GM12875 (cell line): Measurements from ENCODE around the gene MGAT5.

Experiments used
- H3K4me3 ChIP-seq: one replicate; pipeline ENCODE4 v1.5.1; 2011; ENCODE audit warnings: low read depth, low read length, control low read depth
- TF ChIP-seq, protein P1 (sequence below): IDR thresholded peaks from 2 replicates; pipeline ENCODE4 v1.5.1; 2011; ENCODE audit warnings: low read depth, mild to moderate bottlenecking, control low read depth, inconsistent platforms, low read length, moderate library complexity, borderline replicate concordance; ENCODE audit not compliant: insufficient read depth

The MGAT5 gene

DNA sequence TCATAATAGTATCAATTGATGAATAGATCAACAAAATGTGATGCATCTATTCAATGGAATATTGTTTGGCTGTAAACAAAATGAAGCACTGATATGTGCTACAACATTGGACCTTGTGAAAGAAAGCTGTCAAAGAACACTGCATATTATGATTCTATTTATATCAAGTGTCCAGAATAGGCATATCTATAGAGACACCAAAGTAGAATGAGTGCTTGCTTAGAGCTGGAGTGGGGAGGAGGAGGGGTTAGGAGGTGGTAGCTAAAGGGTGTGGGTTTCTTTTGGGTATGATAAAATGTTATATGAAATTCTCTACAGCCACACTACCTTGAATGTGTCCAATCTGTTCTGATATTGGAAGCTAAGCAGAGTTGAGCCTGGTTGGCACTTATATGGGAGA is 23.0 kb upstream of the MGAT5 start:
- no peak overlapping the region for H3K4me3 ChIP-seq
- TF ChIP-seq, protein P1, sequence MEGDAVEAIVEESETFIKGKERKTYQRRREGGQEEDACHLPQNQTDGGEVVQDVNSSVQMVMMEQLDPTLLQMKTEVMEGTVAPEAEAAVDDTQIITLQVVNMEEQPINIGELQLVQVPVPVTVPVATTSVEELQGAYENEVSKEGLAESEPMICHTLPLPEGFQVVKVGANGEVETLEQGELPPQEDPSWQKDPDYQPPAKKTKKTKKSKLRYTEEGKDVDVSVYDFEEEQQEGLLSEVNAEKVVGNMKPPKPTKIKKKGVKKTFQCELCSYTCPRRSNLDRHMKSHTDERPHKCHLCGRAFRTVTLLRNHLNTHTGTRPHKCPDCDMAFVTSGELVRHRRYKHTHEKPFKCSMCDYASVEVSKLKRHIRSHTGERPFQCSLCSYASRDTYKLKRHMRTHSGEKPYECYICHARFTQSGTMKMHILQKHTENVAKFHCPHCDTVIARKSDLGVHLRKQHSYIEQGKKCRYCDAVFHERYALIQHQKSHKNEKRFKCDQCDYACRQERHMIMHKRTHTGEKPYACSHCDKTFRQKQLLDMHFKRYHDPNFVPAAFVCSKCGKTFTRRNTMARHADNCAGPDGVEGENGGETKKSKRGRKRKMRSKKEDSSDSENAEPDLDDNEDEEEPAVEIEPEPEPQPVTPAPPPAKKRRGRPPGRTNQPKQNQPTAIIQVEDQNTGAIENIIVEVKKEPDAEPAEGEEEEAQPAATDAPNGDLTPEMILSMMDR: no peak

DNA sequence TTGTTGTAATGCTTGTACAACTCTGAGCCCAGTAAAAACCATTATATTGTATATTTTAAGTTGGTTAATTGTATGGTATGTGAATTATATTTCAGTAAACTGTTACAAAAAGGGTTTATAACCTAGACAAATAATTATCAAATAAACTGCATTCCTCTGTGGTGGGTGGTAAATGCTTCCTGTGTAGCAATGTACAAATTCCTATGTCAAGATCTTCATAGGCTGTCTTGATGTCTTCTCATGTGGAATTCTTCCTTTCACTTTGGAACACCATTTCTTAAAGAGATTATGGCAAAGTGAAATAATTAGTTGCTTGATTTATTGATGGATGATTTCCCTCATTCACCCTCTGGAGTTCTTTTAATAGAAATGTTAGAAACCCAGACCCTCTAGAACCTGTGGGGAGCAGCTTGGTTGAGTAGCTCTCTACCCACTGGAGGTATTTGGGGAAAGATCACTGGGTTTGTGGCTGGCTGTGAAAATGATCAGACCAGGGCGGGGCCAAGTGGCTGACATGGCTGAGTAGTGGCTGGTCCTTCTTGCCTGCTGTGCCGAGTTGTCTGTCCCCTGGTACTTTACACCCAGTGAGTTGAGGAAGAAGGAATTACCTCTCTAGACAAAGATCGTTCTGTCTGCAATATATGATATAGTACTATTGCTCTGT is 22.4 kb upstream of the MGAT5 start:
- H3K4me3 ChIP-seq: no peak overlapping the region
- TF ChIP-seq, protein P1: no peak

DNA sequence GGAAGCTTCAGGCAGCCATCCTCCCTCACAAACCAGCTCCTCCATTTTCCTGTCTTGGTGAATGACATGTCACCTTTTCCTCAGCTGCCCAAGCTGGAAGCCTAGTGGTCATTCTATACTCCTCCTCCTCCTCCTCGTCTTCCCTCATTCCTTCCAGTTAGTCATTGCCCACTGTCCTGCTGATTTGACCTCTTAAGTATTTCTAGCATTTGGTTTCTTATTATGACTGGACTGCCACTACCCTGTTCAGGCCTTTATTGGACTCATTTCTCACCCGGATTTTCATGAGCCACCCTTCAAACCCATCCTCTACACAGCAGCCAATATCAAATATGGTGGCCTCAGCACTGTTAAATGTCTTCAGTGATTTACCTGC is 21.9 kb upstream of the MGAT5 start:
- no peak overlapping the region for H3K4me3 ChIP-seq
- TF ChIP-seq, protein P1: no peak

DNA sequence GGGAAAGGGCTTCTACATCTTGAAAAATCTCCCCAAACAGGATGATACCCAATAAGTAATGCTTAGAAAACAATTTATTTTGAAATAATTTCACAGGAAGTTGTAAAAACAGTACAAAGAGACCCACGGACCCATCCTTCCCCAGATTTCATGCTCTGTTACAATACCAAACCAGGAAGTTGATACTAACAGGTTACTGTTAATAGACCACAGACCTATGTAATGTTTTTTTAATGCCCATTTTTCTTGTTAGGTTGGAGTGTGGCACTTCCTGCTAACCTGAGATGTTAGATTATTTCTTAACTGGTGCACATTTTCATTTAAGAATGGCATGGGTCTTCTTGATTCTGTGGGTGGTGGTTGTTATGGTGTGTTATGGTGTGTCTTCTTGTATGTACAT is 21.4 kb upstream of the MGAT5 start:
- H3K4me3 ChIP-seq: no peak overlapping the region
- TF ChIP-seq, protein P1: no peak

DNA sequence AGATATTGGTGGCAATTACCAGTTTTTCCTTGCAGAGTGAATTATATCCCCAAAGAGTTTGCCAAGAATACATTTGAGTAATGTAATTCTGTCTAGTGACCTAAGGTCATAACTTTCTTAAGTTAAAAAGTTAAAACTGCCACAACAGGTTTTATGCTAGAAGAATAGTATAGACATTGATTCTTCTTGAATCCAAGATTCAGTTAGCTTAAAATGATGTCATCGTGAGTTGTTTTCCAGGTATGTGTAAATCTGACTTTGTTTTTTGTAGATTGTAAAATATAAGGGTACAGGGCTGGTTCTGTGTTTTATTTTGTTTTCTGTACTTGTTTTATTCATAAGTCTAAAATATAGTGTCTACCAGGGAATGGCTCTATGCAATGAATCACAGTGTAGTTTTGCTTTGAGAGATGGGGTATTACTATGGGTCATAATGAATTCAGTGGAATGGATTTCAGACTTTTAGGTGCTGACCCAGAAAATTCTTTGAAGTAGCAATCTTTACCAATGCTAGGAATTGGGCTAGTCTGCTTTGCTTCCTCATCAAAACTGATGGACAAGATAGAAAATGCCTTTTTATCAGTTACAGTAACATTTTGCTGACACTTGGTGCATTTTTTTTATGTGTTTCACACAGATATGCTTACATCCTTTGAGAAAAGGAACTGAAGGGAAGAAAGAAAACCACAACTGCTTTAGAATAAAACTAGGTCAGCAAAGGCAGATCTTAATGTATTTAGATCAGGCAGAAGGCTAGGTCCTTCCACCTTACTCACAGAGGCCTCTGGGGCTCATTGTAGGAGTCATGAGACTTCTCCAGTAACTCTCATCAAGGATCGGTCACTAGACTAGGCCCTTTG is 20.8 kb upstream of the MGAT5 start:
- TF ChIP-seq, protein P1: peak; percentile 20; the same call in 1 of the 2 replicates
- no peak overlapping the region for H3K4me3 ChIP-seq

DNA sequence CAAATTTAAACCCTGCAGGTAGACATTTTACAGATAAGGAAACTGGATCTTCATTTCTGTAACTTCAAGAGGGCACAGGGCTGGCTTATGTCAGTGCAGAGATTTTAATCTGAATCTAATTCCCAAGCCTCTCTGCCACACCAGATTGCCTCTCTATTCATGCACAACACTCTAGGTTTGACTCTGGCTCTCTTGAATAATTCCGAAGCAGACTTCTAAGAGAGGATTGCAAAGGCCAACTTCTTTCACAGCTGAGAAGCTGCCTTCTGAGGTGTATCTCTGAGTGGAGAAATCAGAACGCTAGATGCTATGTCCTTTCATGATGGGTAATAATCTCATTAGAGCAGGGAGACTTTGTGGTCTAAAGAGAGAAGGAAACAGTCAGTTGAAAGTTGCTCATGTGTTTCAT is 20.1 kb upstream of the MGAT5 start:
- no peak overlapping the region for H3K4me3 ChIP-seq

More for the DNA sequence above, 20.1 kb upstream of the MGAT5 start:
- TF ChIP-seq, protein P1: no peak
